T47D (cell line): Measurements from ENCODE around the gene PRRC1.

Source experiments
- DNase-seq, 2 experiments: peaks; one replicate each; pipeline versions ENCODE4 v3.0.0 to v3.0.0-alpha.2; 2011 to 2012; ENCODE audit warnings: low read depth in 1 of 2, low spot score in 1 of 2
- JUND ChIP-seq: IDR thresholded peaks from 2 replicates; pipeline ENCODE4 v1.6.1; 2012; ENCODE audit warnings: low read depth
- in situ Hi-C: cut with HindIII; loops from 2 replicates; pipeline ENCODE4 v1.10.0; 2016; ENCODE audit warnings: low sequenced_read_pairs, low pct_unique_long_range_greater_than_20kb

The PRRC1 gene

DNA sequence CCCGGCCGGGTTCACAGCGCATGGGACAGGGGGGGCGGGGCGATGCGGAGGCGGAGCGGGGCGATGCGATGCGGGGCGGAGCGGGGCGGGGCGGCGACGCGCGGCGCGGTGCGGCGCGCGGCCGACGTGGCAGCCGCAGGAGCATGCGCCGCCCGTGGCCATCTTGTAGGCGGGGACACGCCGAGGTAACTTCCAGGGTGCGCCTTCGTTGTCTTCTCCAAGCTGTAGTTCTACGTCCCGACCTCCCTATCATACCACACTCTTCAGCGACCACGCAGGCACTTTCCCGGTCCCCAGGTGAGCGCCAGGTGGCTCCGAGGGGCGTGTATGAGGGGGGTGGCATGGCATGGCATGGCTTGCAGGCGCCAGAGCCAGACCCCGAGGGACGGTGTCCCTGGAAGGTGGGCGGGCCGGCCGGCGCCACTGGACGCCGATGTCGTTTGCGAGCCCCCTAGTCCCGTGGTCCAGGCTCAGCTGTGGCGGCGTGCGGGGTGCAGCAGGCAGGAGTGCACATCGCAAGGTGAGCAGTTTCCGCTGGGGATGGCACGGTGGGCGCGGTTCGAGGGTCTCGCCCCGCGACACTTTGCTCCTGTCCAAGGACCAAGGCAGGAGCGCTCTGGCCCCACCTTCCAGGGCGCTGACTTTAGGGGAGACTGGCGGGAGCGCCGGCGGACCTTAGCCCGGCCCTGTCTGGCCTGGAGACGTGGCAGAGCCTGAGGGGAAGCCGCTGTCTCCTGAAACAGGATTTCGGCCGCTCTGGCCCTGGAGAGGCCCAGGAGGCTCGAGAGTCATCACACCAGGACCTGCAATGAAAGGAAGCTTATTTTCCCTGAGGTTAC, at the start of gene PRRC1:
Gene PRRC1, plus strand, starts transcription at position 161 of the 839 bp plus-strand sequence. CDS start 5,840 bp downstream, outside the sequence.
- in situ Hi-C loops, result no loop called here
- no peak for TF ChIP-seq JUND
- peak; percentile 80 to 87 for DNase-seq

DNA sequence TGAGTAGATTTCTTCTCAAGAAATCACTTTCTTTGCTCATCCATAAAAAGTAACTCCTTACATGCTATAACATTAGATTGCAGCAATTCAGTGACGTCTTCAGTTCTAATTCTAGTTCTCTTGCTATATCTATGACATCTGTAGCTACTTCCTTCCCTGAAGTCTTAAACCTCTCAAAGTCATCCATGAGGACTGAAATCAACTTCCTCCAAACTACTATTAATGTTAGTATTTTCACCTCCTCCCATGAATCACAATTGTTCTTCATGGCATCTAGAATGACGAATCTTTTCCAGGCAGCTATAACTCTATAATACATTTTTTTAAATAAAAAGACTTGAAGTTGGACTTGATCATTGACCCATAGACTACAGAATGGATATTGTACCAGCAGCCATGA, 46.2 kb upstream of the PRRC1 start:
- in situ Hi-C loops, result no loop called here
- DNase-seq, result no peak
- TF ChIP-seq JUND, result no peak

DNA sequence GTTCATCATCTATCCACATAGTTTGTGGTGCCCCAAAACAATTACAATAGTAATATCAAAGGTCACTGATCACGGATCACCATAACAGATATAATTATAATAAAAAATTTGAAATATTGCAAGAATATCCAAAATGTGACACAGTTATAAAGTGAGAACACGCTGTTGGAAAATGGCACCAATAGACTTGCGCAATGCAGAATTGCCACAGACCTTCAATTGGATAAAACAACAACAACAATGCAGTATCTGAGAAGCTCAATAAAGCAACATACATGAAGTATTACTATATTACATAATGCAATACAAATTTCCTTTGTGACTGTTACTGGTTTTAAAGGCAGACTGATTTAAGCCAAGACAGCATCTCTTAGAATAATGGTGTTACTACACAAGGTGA, 44.7 kb upstream of the PRRC1 start:
- in situ Hi-C loops, result no loop called here
- TF ChIP-seq JUND, result no peak
- no peak for DNase-seq

DNA sequence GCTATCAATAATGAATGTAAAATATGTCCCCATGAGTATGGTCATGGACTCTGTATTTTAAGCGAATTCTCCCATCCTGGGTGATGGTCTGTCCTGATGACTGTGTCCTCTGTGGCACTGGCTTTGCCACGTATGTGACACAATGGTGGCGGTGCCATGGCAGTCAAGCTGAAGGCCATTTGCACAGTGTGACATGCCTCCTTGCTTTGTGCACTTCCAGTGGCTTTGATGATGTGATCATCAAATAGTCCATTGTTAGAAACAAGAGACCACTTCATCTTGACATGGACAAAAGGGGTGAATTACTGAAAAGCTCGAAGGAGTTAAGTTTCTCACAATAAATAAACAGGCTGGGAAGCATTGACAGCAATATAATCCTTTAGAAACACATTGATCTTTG, 31.0 kb upstream of the PRRC1 start:
- in situ Hi-C loops, result no loop called here
- no peak for TF ChIP-seq JUND
- no peak for DNase-seq

DNA sequence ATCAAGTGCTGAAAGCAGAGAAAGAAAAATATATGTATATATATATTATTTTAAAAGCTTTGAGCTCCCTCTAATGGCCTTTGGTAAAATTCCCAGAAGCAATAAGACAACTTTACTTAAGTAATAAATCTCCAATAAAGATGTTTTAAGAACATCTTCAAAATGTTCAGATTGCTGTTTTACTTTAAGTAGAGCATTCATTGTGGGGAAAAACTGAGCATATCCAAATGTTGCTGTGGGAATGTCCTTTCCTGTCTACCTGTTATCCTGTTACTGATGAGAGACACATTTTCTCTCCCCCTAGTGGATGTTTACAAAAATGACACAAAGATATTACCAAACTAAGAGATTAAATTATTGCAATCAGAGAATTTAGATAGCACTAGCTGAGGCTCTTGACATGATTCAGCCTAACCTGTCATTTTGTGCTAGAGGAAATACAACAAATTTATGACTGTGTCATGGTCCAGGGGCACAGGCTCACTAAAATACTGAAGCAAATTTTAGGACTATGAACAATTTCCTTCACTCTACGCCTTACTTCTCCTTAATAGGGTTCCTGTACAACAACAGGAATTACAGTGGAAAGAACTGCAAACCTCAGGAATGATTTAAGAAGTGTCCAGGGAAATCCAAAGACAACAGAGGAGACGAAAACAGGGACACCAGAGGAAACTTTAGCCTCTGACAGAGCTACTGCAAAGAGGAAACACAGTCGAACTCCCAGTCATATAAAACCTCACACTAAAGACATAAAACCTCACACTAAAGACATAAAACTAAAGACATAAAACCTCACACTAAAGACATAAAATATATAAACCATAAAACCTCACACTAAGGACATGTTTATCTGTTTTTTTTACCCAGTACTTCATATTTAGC, 24.3 kb upstream of the PRRC1 start:
- DNase-seq, result peak; percentile 14 to 63
- in situ Hi-C loops, result no loop called here
- no peak for TF ChIP-seq JUND

DNA sequence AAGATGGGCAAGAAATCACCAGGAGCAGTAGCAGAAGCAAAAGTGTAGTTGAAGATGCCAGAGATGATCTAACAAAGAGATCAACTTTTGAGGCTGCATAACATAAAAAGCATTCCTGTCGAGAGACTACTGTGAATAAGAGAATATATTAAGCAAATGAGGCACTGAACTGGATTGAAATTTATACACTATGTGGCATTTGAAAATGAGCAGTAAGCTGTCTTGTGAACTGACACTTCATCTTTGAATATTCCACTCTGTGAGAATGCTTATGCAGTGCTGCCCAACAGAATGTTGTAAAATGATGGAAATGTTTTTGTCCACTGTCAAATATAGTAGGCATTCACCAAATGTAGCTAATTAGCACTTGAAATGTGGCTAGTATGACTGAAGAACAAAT, 18.9 kb upstream of the PRRC1 start:
- DNase-seq, result no peak
- in situ Hi-C loops, result no loop called here
- TF ChIP-seq JUND, result no peak

DNA sequence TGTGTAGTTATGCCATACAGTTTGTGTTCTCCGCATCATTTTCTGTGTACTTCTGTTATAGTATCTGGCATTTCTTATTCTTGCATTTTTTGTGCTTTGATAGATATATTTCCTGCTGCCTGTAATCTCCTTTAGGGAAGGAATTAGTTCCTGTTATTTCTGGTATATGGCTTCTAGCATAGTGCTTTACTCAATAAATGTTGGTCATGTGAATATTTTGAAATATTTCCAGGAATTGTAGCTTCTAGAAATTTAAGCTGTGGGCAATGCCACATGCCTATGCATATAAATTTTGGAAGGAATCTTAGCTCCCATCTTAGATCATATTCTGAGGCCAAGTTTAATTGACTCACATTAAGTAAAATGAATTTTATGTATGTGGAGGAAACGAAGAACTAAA, 11.5 kb upstream of the PRRC1 start:
- in situ Hi-C loops, result no loop called here
- no peak for DNase-seq

DNA sequence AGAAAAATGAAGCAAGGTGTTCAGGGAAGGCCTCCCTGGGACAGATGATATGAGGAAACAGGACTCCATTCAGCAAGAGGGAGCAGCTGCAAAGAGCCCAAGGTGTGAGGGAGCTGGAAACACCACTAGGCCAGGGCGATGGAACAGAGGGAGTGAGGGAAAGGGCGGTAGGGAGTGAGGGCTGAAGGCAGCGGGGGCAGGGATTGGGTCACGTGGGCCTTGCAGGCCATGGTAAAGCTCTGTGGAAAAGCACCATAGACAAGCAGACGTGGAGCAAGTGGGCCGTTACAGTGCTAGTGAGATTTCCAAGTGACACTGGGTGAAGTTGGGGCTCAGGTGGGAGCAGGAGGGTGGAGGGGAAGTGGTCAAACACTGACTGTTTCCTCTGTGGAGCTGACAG, 10.8 kb upstream of the PRRC1 start:
- TF ChIP-seq JUND, result no peak
- DNase-seq, result no peak
- in situ Hi-C loops, result no loop called here

More for the DNA sequence above, 11.5 kb upstream of the PRRC1 start:
- no peak for TF ChIP-seq JUND

DNA sequence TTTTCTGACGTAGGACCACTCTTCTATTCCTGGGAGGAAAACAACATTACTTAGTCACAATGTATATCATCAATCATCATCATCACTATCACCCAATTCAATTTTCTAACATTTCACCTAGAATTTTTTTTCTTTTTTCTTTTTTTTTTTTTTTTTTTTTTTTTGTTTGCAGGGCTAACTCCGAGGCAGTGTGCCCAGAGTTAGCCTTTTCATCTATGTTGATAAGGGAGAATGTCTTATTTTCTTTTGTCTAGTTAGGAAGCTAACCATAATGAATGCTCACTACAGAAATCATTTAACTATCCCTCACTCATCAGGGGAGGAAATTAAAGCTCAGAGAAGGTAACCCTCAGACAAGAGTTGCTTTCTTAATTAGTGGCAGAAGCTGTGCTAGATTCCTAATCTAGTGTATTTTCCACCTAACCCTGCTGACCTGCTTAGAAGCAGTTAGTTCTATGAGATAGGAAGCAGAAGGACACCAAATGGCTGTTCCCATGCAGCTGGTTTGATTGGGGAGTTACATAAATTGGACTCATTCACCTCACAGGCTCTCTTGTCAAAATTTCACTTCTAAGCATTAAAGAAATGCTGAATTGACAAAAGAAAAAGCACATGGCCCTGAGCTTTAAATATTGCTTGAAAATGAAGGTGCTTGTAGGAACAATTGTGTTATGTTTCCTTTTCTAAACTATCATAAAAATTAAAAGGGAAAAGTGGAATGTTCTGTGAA, 8.6 kb upstream of the PRRC1 start:
- no peak for DNase-seq
- in situ Hi-C loops, result no loop called here
- TF ChIP-seq JUND, result no peak

DNA sequence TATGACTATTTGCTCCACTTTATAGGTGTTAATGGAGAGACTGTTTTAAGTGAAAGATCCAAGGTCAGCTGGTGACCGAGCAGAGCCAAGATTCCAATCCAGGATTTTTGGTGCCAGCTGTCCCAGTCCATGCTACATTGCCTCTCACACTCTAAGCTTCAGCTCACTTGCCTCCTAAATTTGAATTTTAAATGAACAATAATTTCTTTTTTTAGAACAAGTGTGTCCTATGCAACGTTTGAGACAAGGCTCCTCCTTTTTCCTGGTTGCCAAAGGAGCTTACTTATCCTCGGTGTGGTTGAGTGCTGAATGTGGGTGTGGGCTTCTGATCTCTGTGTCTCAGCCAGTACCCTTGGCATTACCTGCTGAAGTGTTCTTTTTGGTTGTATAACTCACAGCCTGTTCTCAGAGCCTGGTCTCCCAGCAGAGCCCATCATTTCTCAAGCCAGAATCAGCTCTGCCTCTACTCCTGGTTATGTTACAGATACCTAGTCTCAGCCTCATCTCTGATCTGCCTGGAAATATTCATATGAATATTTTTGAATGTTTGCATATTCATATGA, 4.0 kb upstream of the PRRC1 start:
- TF ChIP-seq JUND, result no peak
- no peak for DNase-seq
- in situ Hi-C loops, result no loop called here

DNA sequence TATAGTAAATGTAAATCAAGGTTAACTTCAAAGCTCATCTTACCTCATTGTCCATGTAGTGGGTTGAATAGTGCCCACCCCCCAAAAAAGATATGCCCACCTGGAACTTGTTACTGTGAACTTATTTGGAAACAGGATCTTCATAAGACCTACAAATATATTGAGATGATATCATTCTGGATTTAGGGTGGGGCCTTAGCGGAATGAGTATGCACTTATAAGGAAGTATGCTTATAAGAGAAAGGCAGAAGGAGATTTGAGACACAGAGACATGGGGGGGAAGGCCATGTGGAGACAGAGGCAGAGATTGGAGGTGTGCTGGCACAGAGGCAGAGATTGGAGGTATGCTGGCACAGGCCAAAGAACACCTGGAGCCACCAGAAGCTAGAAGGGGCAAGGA, 2.6 kb upstream of the PRRC1 start:
- no peak for TF ChIP-seq JUND
- DNase-seq, result no peak
- in situ Hi-C loops, result no loop called here
